Measurements from ENCODE around the gene TBC1D5.

TBC1D5 gene

DNA sequence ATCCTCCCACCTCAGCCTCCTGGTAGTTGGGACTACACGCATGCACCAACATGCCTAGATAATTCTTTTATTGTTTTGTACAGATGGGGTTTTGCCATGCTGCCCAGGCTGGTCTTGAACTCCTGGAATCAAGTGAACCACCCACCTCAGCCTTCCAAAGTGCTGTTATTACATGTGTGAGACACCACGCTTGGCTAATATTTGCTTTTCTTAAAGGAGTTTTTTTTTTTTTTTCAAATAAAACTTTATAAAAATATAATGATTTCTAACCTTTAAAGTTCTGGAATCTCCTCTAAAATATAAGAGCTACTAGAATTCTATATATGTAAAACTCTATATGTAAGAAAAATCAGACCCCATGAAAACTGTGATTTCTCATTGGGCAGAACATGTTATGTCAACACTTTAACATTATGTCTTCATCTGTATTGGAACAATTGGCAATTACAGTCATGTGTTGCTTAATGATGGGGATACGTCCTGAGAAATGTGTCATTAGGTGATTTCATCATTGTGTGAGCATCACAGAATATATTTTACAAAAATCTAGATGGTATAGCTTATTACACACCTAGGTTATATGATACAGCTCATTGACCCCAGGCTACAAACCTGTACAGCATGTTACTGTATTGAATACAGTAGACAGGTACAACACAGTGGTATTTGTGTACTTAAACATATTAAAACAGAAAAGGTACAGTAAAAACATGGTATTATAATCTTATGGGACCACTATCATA lies 480.6 kb downstream of the TBC1D5 start:
- DNase-seq: no peak

DNA sequence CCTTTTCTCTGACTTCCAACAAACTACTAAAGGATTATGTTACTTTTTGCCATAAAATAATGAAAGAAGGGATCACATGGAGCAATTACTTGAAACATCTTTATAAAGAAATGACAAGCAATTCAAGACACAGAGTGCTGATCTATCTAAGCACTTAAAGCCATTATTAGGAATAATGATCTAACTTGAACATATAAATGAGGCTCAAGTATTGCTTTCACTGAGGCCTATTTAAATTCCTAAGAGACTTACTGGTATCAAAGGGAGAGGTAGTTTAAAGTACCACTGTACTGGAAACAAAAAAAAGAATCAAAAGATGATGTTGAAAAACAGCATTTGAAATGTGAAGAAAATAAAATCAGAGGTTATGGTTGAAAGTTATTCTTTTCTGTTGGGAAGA lies 482.2 kb downstream of the TBC1D5 start:
- no peak for DNase-seq

DNA sequence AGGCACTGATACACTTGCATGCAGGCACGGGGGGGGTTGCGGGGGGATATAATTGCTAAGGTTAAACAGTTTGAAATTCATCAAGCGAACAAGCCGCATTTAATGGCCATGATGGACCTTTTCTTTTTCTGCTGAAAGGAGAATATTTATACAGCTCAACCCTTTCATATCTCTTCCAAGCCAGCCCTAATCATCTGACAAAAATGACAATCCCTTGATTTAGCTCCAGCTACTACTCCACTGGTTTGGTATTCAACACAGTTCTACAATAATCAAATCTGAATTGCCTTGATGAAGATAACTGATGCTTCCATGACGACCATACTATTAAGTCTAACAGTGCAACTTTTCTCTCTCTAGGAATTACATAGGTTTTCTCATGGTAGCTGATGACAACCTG lies 482.7 kb downstream of the TBC1D5 start:
- no peak for DNase-seq

GRCh38 chr3:17258823-17259436 lies 483.5 kb downstream of the TBC1D5 start:
- DNase-seq: no peak

- no peak for DNase-seq
Observed at GRCh38 chr3:17257269-17257668, 485.2 kb downstream of the TBC1D5 start.

- DNase-seq: no peak
Observed at GRCh38 chr3:17243621-17244020, 498.8 kb downstream of the TBC1D5 start.

GRCh38 chr3:17239417-17239816 lies 503.0 kb downstream of the TBC1D5 start:
- DNase-seq: no peak

- no peak for DNase-seq
Observed at GRCh38 chr3:17238023-17238422, 504.4 kb downstream of the TBC1D5 start.

- DNase-seq: no peak
Observed at GRCh38 chr3:17235310-17235709, 507.1 kb downstream of the TBC1D5 start.

DNA sequence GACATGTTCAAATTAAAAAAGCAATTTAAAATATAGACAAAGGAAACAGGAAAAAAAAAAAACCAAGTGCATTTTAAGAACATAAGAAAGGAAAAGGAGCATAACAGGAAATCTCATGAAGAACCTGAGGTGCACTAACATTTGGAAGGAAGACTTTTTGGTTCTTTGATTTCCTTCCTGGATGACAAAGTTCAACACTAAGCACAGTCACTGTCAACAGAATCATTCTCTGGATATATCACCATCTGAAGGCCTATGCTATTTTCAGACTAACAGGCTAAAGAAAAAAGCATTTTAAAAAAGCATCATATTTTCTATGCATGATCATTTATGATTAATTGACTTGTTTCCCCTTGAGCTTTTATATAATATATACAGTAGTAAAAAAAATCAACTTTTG lies 508.0 kb downstream of the TBC1D5 start:
- DNase-seq: no peak

GRCh38 chr3:17233398-17233800 lies 509.0 kb downstream of the TBC1D5 start:
- DNase-seq: peak; percentile 5

DNA sequence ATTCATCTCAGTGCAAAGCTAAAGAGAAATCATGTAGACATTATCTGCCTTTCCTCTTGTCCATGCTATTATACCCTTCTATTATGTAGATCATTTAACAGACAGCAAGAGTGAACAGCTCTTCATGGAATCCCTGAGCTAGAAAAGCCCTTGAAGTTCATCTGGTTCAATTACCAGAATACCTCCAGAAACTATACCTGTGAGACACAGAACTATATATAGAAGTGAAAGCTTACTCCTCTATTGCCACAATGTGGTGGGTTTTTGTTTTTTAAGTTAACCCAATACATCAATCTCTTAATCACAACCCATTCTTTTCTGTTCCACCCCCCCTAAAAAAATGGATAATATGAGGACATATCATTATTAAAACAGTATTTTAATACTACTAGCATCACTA lies 510.0 kb downstream of the TBC1D5 start:
- DNase-seq: no peak

- no peak for DNase-seq
Observed at GRCh38 chr3:17231537-17232261, 510.7 kb downstream of the TBC1D5 start.

DNA sequence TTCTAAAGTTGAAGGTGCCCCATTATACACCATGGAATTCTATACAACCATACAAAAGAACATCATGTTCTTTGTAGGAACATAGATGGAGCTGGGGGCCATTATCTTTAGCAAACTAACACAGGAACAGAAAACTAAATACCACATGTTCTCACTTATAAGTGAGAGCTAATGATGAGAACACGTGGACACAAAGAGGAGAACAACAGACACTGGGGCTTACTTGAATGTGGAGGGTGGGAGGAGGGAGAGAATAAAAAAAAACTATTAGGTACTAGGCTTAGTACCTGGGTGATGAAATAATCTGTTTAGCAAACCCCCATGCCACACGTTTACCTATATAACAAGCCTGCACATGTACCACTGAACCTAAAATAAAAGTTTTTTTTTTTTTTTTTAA lies 515.0 kb downstream of the TBC1D5 start:
- no peak for DNase-seq

DNA sequence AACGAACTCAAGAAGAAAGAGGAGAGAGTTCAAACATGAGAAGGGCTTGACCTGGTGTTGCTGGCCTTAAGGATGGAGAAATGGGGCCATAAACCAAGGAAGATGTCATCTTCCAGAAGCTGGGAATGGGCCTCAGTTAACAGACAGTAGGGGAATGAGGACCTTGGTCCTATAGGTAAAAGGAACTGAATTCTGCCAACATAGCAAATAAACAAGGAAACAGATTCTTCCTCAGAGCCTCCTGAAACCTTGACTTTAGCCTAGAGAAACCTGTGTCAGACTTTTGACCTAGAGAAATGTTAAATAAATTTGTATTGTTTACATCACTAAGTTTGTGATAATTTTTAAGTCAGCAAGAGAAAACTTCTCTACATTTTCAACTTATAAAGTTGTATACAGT lies 520.9 kb downstream of the TBC1D5 start:
- no peak for DNase-seq

GRCh38 chr3:17219593-17219992 lies 522.8 kb downstream of the TBC1D5 start:
- DNase-seq: no peak

- no peak for DNase-seq
Observed at GRCh38 chr3:17218587-17218986, 523.8 kb downstream of the TBC1D5 start.

DNA sequence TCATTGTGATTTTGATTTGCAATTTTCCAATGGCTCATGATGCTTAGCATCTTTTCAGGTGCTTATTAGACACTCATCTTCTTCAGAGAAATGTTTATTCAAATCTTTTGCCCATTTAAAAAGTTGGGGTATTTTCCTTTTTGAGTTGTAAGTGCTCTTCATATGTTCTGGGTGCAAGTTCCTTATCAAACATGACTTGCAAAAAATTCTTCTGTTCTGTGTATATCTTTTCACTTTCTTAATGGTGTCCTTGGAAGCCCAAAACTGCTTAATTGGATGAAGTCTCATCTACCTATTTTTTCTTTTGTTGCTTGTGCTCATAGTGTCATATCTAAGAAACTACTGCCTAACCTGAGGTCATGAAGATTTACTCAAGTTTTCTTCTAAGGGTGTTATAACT lies 524.8 kb downstream of the TBC1D5 start:
- DNase-seq: no peak

DNA sequence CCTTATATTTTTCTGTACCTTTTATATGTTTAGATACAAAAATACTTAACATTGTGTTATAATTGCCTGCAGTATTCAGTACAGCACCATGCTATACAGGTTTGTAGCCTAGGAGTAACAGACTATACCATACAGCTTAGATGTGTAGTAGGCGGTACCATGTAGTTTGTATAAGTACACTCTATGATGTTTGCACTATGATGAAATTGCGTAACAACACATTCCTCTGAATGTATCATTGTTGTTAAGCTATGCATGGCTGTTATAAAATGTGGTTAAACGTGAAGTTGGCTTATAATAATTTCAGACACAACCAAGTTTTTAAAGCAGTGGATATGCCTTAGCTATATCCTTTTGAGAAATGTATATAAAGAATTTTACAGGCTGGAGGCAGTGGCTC lies 529.3 kb downstream of the TBC1D5 start:
- no peak for DNase-seq

- no peak for DNase-seq
Observed at GRCh38 chr3:17207979-17208378, 534.5 kb downstream of the TBC1D5 start.

DNA sequence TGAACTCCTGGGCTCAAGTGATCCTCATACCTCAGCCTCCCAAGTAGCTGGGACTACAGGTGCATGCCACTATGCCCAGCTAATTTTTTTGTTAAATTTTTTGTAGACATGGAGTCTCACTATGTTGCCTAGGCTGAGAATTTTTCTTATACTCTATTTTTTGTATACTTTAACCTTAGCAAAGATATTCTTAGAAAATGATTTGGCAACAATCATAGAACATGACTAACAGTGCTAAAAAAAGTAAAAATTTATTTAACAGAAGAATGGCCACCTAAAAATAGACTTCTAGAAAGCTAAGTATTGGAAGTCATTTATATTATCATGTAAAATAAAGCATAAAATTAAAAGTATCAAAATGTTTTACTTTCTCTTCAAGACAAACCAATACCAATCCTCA lies 535.4 kb downstream of the TBC1D5 start:
- no peak for DNase-seq

DNA sequence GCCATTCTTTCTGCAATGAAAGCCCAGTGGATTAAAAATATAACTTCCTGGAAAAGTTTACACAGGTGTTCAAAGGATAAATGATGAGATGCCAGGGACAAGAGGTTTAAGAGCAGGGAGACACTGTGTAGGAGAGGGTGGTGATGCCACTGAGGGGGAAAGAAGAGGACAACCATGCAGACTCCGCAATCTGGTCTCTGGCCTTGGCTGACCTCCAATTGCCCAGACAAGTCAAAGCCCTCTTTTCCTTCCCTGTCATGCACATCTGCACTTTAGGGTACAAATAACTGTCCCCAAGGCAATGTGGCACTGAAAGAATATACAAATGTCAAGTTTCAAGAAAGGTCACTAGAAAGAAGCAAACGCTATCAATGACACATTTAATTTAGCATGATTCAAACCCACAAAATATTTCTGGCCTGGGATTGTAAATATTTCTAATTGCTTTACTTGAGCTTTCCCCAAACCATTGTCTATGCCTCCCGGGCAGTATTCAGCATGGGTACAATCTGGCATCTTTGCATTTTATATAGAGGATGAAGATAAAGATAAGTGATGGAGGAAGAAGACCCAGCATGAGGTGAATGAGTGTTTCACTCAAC lies 538.3 kb downstream of the TBC1D5 start:
- no peak for DNase-seq

DNA sequence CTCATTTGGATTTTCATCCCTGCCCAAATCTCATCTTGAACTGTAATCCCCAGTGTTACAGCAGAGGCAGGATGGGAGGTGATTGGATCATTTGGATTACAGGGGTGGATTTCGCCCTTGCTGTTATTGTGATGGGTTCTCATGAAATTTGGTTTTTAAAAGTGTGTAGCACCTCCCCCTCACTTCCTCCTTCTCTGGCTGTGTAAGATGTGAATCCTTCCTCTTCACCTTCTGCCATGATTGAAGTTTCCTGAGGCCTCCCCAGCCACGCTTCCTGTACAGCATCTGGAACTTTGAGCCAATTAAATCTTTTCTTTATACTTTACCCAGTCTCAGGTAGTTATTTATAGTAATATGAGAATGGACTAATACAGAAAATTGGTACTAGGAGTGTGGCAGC lies 540.9 kb downstream of the TBC1D5 start:
- no peak for DNase-seq

Data from effector CD8-positive, alpha-beta T cell (primary cell).